ENCODE results near the gene MTNR1B. TPM values are rescaled to one million over a fixed set of nuclear protein-coding genes. Genes with fewer than 3 reads are reported as not detected.

MTNR1B gene
- total RNA-seq (2012; rRNA removed) = not detected in 2 replicates

- Histone ChIP-seq H3K9ac (ENCODE audit: low read depth, low read length) (no peak within 1 kb of the TSS), H3K4me3 (ENCODE audit: low read length) (peak within 1 kb of the TSS; percentile 66), H3K4me2 (ENCODE audit: low read length) (peak within 1 kb of the TSS; percentile 83)
These were observed at the start of gene MTNR1B for GRCh38 chr11:92969634-92970347. Gene MTNR1B, plus strand, starts transcription at chr11:92969651. Its CDS starts 75 bp downstream, at chr11:92969726.

GRCh38 chr11:92920331-92920730 lies 49.1 kb upstream of the MTNR1B start:
- no peaks in the 10 kb centered on the region for H3K9me3 ChIP-seq (replicated peaks; ENCODE audit: low read length)

More at GRCh38 chr11:92969634-92970347, at the start of gene MTNR1B:
- H3K9me3 ChIP-seq (replicated peaks; ENCODE audit: low read length) = no peaks in the 10 kb centered on the region
- peaks cover 10% of the 10 kb centered on the region for H3K4me1 ChIP-seq (ENCODE audit: control insufficient read depth, insufficient read depth, low read length)
- H3K27me3 ChIP-seq (ENCODE audit: control insufficient read depth, insufficient read depth, low read length) = peaks cover 40% of the 10 kb centered on the region
- no peaks in the 10 kb centered on the region for H3K36me3 ChIP-seq (ENCODE audit: insufficient read depth, low read length)

GRCh38 chr11:92922731-92923130 lies 46.7 kb upstream of the MTNR1B start:
- Histone ChIP-seq H3K4me1 (ENCODE audit: control insufficient read depth, insufficient read depth, low read length) (no peaks in the 10 kb centered on the region), H3K4me3 (ENCODE audit: low read length) (no peak overlapping the region), H3K36me3 (ENCODE audit: insufficient read depth, low read length) (no peaks in the 10 kb centered on the region), H3K27me3 (ENCODE audit: control insufficient read depth, insufficient read depth, low read length) (no peaks in the 10 kb centered on the region), H3K4me2 (ENCODE audit: low read length) (no peak overlapping the region), H3K9ac (ENCODE audit: low read depth, low read length) (no peak overlapping the region), H3K9me3 (replicated peaks; ENCODE audit: low read length) (no peaks in the 10 kb centered on the region)

More at GRCh38 chr11:92920331-92920730, 49.1 kb upstream of the MTNR1B start:
- no peaks in the 10 kb centered on the region for H3K4me1 ChIP-seq (ENCODE audit: control insufficient read depth, insufficient read depth, low read length)
- no peaks in the 10 kb centered on the region for H3K36me3 ChIP-seq (ENCODE audit: insufficient read depth, low read length)
- H3K27me3 ChIP-seq (ENCODE audit: control insufficient read depth, insufficient read depth, low read length) = no peaks in the 10 kb centered on the region
- no peak overlapping the region for H3K4me3 ChIP-seq (ENCODE audit: low read length)
- no peak overlapping the region for H3K4me2 ChIP-seq (ENCODE audit: low read length)
- H3K9ac ChIP-seq (ENCODE audit: low read depth, low read length) = no peak overlapping the region

GRCh38 chr11:92929246-92929645 lies 40.2 kb upstream of the MTNR1B start:
- H3K4me1 ChIP-seq (ENCODE audit: control insufficient read depth, insufficient read depth, low read length) = peaks cover 3% of the 10 kb centered on the region
- no peak overlapping the region for H3K9ac ChIP-seq (ENCODE audit: low read depth, low read length)
- no peak overlapping the region for H3K4me3 ChIP-seq (ENCODE audit: low read length)
- no peaks in the 10 kb centered on the region for H3K27me3 ChIP-seq (ENCODE audit: control insufficient read depth, insufficient read depth, low read length)
- H3K36me3 ChIP-seq (ENCODE audit: insufficient read depth, low read length) = no peaks in the 10 kb centered on the region
- no peaks in the 10 kb centered on the region for H3K9me3 ChIP-seq (replicated peaks; ENCODE audit: low read length)
- no peak overlapping the region for H3K4me2 ChIP-seq (ENCODE audit: low read length)

- H3K36me3 ChIP-seq (ENCODE audit: insufficient read depth, low read length) = no peaks in the 10 kb centered on the region
- H3K9me3 ChIP-seq (replicated peaks; ENCODE audit: low read length) = no peaks in the 10 kb centered on the region
- no peak overlapping the region for H3K4me2 ChIP-seq (ENCODE audit: low read length)
- H3K9ac ChIP-seq (ENCODE audit: low read depth, low read length) = no peak overlapping the region
- H3K4me1 ChIP-seq (ENCODE audit: control insufficient read depth, insufficient read depth, low read length) = peaks cover 3% of the 10 kb centered on the region
- H3K4me3 ChIP-seq (ENCODE audit: low read length) = no peak overlapping the region
- H3K27me3 ChIP-seq (ENCODE audit: control insufficient read depth, insufficient read depth, low read length) = no peaks in the 10 kb centered on the region
These were observed 39.8 kb upstream of the MTNR1B start for GRCh38 chr11:92929653-92930052.

GRCh38 chr11:92931746-92932422 lies 37.6 kb upstream of the MTNR1B start:
- Histone ChIP-seq H3K9me3 (replicated peaks; ENCODE audit: low read length) (no peaks in the 10 kb centered on the region), H3K4me1 (ENCODE audit: control insufficient read depth, insufficient read depth, low read length) (peaks cover 3% of the 10 kb centered on the region), H3K4me3 (ENCODE audit: low read length) (no peak overlapping the region), H3K36me3 (ENCODE audit: insufficient read depth, low read length) (no peaks in the 10 kb centered on the region), H3K9ac (ENCODE audit: low read depth, low read length) (no peak overlapping the region), H3K27me3 (ENCODE audit: control insufficient read depth, insufficient read depth, low read length) (no peaks in the 10 kb centered on the region), H3K4me2 (ENCODE audit: low read length) (no peak overlapping the region)

GRCh38 chr11:92939305-92939704 lies 30.1 kb upstream of the MTNR1B start:
- H3K36me3 ChIP-seq (ENCODE audit: insufficient read depth, low read length) = no peaks in the 10 kb centered on the region
- H3K27me3 ChIP-seq (ENCODE audit: control insufficient read depth, insufficient read depth, low read length) = no peaks in the 10 kb centered on the region
- H3K4me3 ChIP-seq (ENCODE audit: low read length) = no peak overlapping the region
- no peaks in the 10 kb centered on the region for H3K4me1 ChIP-seq (ENCODE audit: control insufficient read depth, insufficient read depth, low read length)
- H3K4me2 ChIP-seq (ENCODE audit: low read length) = no peak overlapping the region
- no peaks in the 10 kb centered on the region for H3K9me3 ChIP-seq (replicated peaks; ENCODE audit: low read length)
- H3K9ac ChIP-seq (ENCODE audit: low read depth, low read length) = no peak overlapping the region

GRCh38 chr11:92941676-92942571 lies 27.5 kb upstream of the MTNR1B start:
- Histone ChIP-seq H3K4me3 (ENCODE audit: low read length) (no peak overlapping the region), H3K36me3 (ENCODE audit: insufficient read depth, low read length) (no peaks in the 10 kb centered on the region), H3K9me3 (replicated peaks; ENCODE audit: low read length) (no peaks in the 10 kb centered on the region), H3K4me2 (ENCODE audit: low read length) (no peak overlapping the region), H3K9ac (ENCODE audit: low read depth, low read length) (no peak overlapping the region), H3K4me1 (ENCODE audit: control insufficient read depth, insufficient read depth, low read length) (no peaks in the 10 kb centered on the region), H3K27me3 (ENCODE audit: control insufficient read depth, insufficient read depth, low read length) (no peaks in the 10 kb centered on the region)

GRCh38 chr11:92946707-92947106 lies 22.7 kb upstream of the MTNR1B start:
- Histone ChIP-seq H3K4me1 (ENCODE audit: control insufficient read depth, insufficient read depth, low read length) (no peaks in the 10 kb centered on the region), H3K4me2 (ENCODE audit: low read length) (no peak overlapping the region), H3K36me3 (ENCODE audit: insufficient read depth, low read length) (no peaks in the 10 kb centered on the region), H3K9ac (ENCODE audit: low read depth, low read length) (no peak overlapping the region), H3K4me3 (ENCODE audit: low read length) (no peak overlapping the region), H3K9me3 (replicated peaks; ENCODE audit: low read length) (no peaks in the 10 kb centered on the region), H3K27me3 (ENCODE audit: control insufficient read depth, insufficient read depth, low read length) (no peaks in the 10 kb centered on the region)

- Histone ChIP-seq H3K9ac (ENCODE audit: low read depth, low read length) (no peak overlapping the region), H3K27me3 (ENCODE audit: control insufficient read depth, insufficient read depth, low read length) (no peaks in the 10 kb centered on the region), H3K9me3 (replicated peaks; ENCODE audit: low read length) (no peaks in the 10 kb centered on the region), H3K4me1 (ENCODE audit: control insufficient read depth, insufficient read depth, low read length) (no peaks in the 10 kb centered on the region), H3K4me3 (ENCODE audit: low read length) (no peak overlapping the region), H3K4me2 (ENCODE audit: low read length) (no peak overlapping the region), H3K36me3 (ENCODE audit: insufficient read depth, low read length) (no peaks in the 10 kb centered on the region)
These were observed 21.3 kb upstream of the MTNR1B start for GRCh38 chr11:92948116-92948515.

GRCh38 chr11:92954003-92954402 lies 15.4 kb upstream of the MTNR1B start:
- no peaks in the 10 kb centered on the region for H3K4me1 ChIP-seq (ENCODE audit: control insufficient read depth, insufficient read depth, low read length)
- no peak overlapping the region for H3K4me2 ChIP-seq (ENCODE audit: low read length)
- H3K9me3 ChIP-seq (replicated peaks; ENCODE audit: low read length) = no peaks in the 10 kb centered on the region
- H3K4me3 ChIP-seq (ENCODE audit: low read length) = no peak overlapping the region
- no peaks in the 10 kb centered on the region for H3K27me3 ChIP-seq (ENCODE audit: control insufficient read depth, insufficient read depth, low read length)
- no peaks in the 10 kb centered on the region for H3K36me3 ChIP-seq (ENCODE audit: insufficient read depth, low read length)
- no peak overlapping the region for H3K9ac ChIP-seq (ENCODE audit: low read depth, low read length)

Measured in skeletal muscle satellite cell (primary cell).